ENCODE results near the gene DHX32. TPM values are rescaled to one million over a fixed set of nuclear protein-coding genes. Genes with fewer than 3 reads are reported as not detected.

DHX32 gene
- total RNA-seq, 2 donors from 2014 or later: 10.7 to 39.2 TPM

- Mint-ChIP-seq H3K27ac (peak overlapping the region; percentile 63 to 90), H3K36me3 (peaks cover 9 to 20% of the 10 kb centered on the region in 2 donors), H3K9me3 (no peaks in the 10 kb centered on the region)
- DNase-seq (ENCODE audit: low spot score in 2 of 2): no peak
- no peak for ATAC-seq
Observed at GRCh38 chr10:125838802-125839575, 42.1 kb downstream of the DHX32 start.

DNA sequence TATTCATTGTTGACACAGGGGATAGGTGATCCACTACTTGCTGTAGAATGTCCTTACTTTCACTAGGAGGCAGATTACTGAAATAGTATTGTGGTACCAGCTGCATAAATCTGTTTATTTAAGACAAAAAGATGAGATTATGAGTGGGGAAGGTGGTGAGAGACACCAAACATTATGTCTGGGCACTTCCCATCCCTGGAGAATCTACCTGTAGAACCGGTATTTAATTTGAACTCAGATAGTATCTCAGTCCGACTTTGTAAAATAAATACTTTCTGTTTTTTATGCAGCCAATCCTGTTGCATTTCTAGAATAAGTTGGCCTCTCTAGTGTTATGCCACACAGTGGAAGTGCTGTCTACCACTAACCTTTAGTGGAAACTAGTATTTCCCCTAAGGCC, 44.3 kb downstream of the DHX32 start:
- ATAC-seq (no peak), DNase-seq (ENCODE audit: low spot score in 2 of 2) (no peak)
- H3K36me3 Mint-ChIP-seq: peaks cover 10 to 26% of the 10 kb centered on the region in 2 donors
- H3K9me3 Mint-ChIP-seq: no peaks in the 10 kb centered on the region
- H3K27ac Mint-ChIP-seq: peak overlapping the region in 1 of 2 donors; percentile 75

- peak overlapping the region; percentile 33 to 75 for H3K27ac Mint-ChIP-seq
- DNase-seq (ENCODE audit: low spot score in 2 of 2): no peak
- H3K9me3 Mint-ChIP-seq: no peaks in the 10 kb centered on the region
- ATAC-seq: peak; percentile 61 to 75
- H3K36me3 Mint-ChIP-seq: peaks cover 9 to 26% of the 10 kb centered on the region in 2 donors
Observed at GRCh38 chr10:125828311-125828710, 52.8 kb downstream of the DHX32 start.

DNA sequence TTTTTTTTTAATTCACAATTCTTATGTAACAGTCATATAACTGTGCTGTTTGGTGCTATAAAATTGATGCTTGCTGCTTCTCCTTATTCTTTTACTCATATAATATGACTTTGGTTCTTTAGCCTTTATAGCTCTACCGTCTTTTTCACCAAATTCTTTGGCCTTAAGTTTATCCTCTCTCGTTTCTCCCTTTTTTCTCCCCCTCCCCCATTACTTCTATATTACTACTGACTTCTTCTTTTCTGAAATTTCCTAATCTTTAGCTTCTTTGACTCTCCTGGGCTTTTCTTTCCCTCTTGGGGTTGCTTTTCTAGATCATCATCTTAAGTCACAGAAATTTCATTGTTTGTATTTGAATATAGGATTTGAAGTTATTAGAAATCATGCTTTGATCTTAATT, 54.0 kb downstream of the DHX32 start:
- ATAC-seq: no peak
- peak overlapping the region in 1 of 2 donors; percentile 41 for H3K27ac Mint-ChIP-seq
- no peak for DNase-seq (ENCODE audit: low spot score in 2 of 2)
- H3K36me3 Mint-ChIP-seq: peaks cover 9 to 26% of the 10 kb centered on the region in 2 donors
- no peaks in the 10 kb centered on the region for H3K9me3 Mint-ChIP-seq

DNA sequence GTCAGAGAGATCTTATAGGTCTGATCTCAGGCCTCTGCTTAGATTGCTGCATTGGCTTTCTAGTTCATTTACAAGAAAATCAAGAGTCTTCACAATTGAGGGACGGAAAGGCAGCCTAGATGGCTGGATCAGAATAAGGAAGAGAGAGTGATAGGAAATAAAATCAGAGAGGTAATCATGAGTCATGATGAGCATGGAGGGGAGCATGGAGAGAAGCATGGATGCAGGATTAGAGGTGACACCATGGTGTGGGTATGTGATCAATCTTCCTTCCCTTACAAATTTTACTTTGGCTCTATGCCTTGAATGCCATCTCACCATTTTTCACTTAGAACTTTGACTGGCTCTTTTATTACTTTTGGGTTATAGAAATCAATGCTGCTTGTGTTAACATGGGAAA, 56.4 kb downstream of the DHX32 start:
- H3K9me3 Mint-ChIP-seq: no peaks in the 10 kb centered on the region
- no peak overlapping the region for H3K27ac Mint-ChIP-seq
- DNase-seq (ENCODE audit: low spot score in 2 of 2) (no peak), ATAC-seq (no peak)
- peaks cover 14 to 29% of the 10 kb centered on the region in 2 donors for H3K36me3 Mint-ChIP-seq

- Mint-ChIP-seq H3K36me3 (peaks cover 14 to 22% of the 10 kb centered on the region in 2 donors), H3K27ac (no peak overlapping the region), H3K9me3 (no peaks in the 10 kb centered on the region)
- ATAC-seq (peak; percentile 1 to 7), DNase-seq (ENCODE audit: low spot score in 2 of 2) (peak in 1 of 2 donors; percentile 17)
Observed at GRCh38 chr10:125823663-125824251, 57.3 kb downstream of the DHX32 start.

GRCh38 chr10:125822878-125823662, 58.0 kb downstream of the DHX32 start, which contains the start of the genes BCCIP and UROS:
BCCIP (plus strand) TSS chr10:125823546; CDS start chr10:125823558, 12 bp downstream.
UROS (minus strand) TSS chr10:125823258; CDS start chr10:125816499, 6,759 bp downstream.
- no peak within 1 kb of the TSS for H3K27ac Mint-ChIP-seq

GRCh38 chr10:125820701-125821100, 60.4 kb downstream of the DHX32 start:
- Mint-ChIP-seq H3K36me3 (peaks cover 4 to 5% of the 10 kb centered on the region in 2 donors), H3K9me3 (no peaks in the 10 kb centered on the region), H3K27ac (no peak overlapping the region)
- ATAC-seq: no peak
- DNase-seq (ENCODE audit: low spot score in 2 of 2): no peak

More at GRCh38 chr10:125822878-125823662, 58.0 kb downstream of the DHX32 start, which contains the start of the genes BCCIP and UROS:
- DNase-seq (ENCODE audit: low spot score in 2 of 2) (peak; percentile 86 to 93), ATAC-seq (peak; percentile 85 to 87)
- H3K36me3 Mint-ChIP-seq: peaks cover 9 to 17% of the 10 kb centered on the region in 2 donors
- H3K9me3 Mint-ChIP-seq: no peaks in the 10 kb centered on the region

DNA sequence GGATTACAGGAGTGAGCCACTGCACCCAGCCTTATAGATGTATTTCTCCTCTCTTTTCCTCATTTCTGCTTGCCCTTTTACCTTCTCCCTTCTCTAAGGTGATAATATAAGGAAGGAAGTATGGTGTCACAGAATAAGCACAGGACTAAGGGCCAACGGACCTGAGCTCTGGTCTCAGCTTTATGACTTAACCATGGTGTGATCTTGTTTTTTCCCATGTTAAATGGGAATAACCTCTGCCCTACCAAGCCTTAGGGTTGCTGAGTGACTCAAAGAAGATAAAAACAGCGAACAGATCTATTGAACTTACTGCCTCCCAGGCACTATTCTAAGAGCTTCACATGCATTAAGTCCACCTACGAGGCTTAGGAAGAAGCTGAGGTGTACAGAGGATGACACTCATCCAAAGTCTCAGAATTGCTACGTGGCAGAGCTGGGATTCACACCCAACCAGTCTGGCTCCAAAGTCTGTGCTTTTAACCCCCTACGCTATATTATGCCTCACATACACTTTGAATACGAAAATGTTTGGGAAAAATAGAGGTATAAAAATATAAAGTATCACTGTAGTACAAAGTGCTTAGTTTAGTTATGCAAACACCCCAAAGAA, 63.6 kb downstream of the DHX32 start:
- no peak for ATAC-seq
- peaks cover 12 to 14% of the 10 kb centered on the region in 2 donors for H3K36me3 Mint-ChIP-seq
- no peak overlapping the region for H3K27ac Mint-ChIP-seq

GRCh38 chr10:125816548-125816947, 64.5 kb downstream of the DHX32 start:
- Mint-ChIP-seq H3K27ac (no peak overlapping the region), H3K9me3 (no peaks in the 10 kb centered on the region), H3K36me3 (peaks cover 7 to 10% of the 10 kb centered on the region in 2 donors)
- no peak for DNase-seq (ENCODE audit: low spot score in 2 of 2)
- no peak for ATAC-seq

More for the DNA sequence above, 63.6 kb downstream of the DHX32 start:
- no peak for DNase-seq (ENCODE audit: low spot score in 2 of 2)
- H3K9me3 Mint-ChIP-seq: no peaks in the 10 kb centered on the region

- peaks cover 8 to 10% of the 10 kb centered on the region in 2 donors for H3K36me3 Mint-ChIP-seq
- no peaks in the 10 kb centered on the region for H3K9me3 Mint-ChIP-seq
- ATAC-seq (no peak), DNase-seq (ENCODE audit: low spot score in 2 of 2) (no peak)
- H3K27ac Mint-ChIP-seq: no peak overlapping the region
Observed at GRCh38 chr10:125815764-125816163, 65.3 kb downstream of the DHX32 start.

DNA sequence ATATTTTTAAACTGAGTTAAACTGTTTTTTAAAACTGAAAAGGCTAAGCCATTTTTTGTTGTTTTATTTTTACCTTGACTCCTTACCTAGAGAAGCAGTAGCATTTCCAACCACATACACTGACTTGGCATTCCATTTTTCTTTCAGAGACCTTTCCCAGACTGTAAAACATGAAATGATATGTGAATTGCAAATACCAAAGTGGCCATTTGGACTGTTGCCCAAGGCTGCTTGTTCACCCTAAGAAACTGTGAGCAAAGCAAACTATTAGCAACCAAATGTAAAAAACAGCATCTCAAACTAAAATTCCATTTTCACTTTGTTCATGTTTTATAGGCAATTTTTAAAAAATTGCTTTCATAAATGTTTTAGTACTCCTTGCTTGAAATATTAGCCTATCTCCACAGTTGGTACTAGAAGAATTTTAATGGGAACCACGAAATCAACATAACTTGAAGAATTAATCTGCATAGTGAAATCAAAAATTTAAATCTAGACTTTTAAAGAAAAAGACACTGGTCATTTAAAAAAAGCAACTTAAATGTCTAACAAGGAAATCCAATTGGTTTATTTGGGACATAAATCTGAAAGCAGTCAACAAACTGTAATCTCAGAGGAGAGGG, 68.9 kb downstream of the DHX32 start:
- Mint-ChIP-seq H3K9me3 (no peaks in the 10 kb centered on the region), H3K27ac (no peak overlapping the region), H3K36me3 (peaks cover 16 to 18% of the 10 kb centered on the region in 2 donors)
- ATAC-seq (no peak), DNase-seq (ENCODE audit: low spot score in 2 of 2) (no peak)

GRCh38 chr10:125811251-125811650, 69.8 kb downstream of the DHX32 start:
- Mint-ChIP-seq H3K27ac (no peak overlapping the region), H3K9me3 (no peaks in the 10 kb centered on the region), H3K36me3 (peaks cover 18 to 24% of the 10 kb centered on the region in 2 donors)
- ATAC-seq: no peak
- DNase-seq (ENCODE audit: low spot score in 2 of 2): no peak

- DNase-seq (ENCODE audit: low spot score in 2 of 2): no peak
- no peak for ATAC-seq
- Mint-ChIP-seq H3K36me3 (peaks cover 11 to 16% of the 10 kb centered on the region in 2 donors), H3K9me3 (no peaks in the 10 kb centered on the region), H3K27ac (no peak overlapping the region)
Observed at GRCh38 chr10:125808047-125808446, 73.0 kb downstream of the DHX32 start.

- Mint-ChIP-seq H3K9me3 (no peaks in the 10 kb centered on the region), H3K36me3 (peaks cover 0 to 15% of the 10 kb centered on the region in 2 donors), H3K27ac (peak overlapping the region in 1 of 2 donors; percentile 7)
- DNase-seq (ENCODE audit: low spot score in 2 of 2) (no peak), ATAC-seq (no peak)
Observed at GRCh38 chr10:125802739-125803138, 78.4 kb downstream of the DHX32 start.

GRCh38 chr10:125802131-125802530, 79.0 kb downstream of the DHX32 start:
- Mint-ChIP-seq H3K36me3 (peaks cover 0 to 9% of the 10 kb centered on the region in 2 donors), H3K9me3 (no peaks in the 10 kb centered on the region), H3K27ac (no peak overlapping the region)
- no peak for DNase-seq (ENCODE audit: low spot score in 2 of 2)
- ATAC-seq: no peak
